NCI-H2196 treated with DMSO at 0.1 percent for 48 hours (cell line): ENCODE measurements around the gene NFATC4.

ENCODE experiments used
- DNase-seq: peaks from one replicate; lab custom pipeline; 2025; ENCODE audit not compliant: unreplicated experiment; lab: John Stamatoyannopoulos, UW

NFATC4 gene

DNA sequence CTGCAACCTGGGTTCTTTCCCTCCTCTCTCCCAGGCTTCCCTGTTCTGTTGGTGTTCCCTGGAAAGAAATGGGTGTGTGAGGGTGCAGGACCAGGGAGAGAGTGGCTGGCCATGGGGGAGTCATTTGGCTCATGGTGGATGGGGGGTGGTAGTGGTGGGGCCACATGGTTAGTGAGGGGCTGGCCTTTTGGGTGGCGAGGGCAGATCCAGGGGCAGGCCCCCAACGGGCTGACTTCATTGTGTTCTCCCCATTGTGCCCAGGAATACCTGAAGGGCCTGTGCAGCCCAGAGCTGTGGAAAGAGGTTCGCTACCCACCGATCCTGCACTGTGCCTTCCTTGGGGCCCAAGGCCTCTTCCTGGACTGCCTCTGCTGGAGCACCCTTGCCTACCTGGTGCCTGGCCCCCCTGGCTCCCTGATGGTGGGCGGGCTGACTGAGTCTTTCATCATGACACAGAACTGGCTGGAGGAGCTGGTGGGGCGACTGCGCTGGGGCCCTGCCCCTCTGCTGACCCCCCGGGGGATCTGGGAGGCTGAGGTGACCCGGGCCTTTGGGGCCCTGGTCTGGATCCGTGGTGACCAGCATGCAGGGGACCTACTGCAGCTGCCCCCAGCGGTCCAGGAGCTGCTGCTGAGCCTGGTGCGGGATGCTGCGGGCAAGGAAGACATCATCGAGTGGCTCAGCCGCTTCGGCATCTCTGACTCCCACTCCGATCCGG is 39.8 kb downstream of the NFATC4 start:
- DNase-seq, result no peak

DNA sequence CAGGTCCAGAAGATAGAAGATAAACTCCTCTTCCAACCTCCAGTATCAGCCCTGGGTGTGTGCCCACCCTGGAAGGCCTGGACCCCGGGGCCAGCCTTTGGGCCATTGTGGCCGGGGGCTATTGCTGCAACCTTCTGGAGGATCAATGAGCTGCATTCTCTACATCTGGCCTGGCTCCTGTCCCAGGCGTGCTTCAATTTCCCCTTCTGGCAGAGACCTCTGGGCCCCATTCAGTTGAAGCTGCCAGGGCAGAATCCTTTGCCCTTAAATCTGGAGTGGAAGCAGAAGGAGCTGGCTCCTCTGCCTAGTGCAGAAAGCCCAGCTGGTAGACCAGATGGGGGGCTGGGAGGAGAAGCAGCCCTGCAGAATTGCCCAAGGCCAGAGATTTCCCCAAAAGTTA is 40.8 kb downstream of the NFATC4 start:
- DNase-seq, result no peak

DNA sequence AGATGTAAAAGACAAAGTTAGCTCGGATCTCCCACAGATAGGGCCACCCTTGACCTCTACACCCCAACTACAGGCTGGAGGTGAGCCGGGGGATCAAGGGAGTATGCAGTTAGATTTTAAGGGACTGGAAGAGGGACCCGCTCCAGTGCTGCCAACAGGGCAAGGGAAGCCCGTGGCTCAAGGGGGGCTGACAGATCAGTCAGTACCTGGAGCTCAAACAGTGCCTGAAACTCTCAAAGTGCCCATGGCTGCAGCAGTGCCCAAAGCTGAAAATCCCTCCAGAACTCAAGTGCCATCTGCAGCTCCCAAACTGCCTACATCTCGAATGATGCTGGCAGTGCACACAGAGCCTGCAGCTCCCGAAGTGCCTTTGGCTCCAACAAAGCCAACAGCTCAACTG is 41.2 kb downstream of the NFATC4 start:
- no peak for DNase-seq

DNA sequence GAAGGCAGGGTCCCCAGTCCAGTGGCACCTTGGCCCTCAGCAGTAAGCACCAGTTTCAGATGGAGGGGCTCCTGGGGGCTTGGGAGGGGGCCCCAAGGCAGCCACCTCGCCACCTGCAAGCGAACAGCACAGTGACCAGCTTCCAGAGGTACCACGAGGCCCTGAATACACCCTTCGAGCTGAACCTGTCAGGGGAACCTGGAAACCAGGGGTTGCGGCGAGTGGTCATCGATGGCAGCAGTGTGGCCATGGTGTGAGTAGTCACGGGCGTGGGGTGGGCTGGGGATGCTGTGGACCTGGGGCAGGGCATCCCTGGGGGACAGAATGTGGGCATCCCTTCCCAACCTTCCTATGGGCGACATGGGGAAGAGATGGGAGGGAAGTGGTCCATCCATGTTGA is 42.0 kb downstream of the NFATC4 start:
- no peak for DNase-seq

DNA sequence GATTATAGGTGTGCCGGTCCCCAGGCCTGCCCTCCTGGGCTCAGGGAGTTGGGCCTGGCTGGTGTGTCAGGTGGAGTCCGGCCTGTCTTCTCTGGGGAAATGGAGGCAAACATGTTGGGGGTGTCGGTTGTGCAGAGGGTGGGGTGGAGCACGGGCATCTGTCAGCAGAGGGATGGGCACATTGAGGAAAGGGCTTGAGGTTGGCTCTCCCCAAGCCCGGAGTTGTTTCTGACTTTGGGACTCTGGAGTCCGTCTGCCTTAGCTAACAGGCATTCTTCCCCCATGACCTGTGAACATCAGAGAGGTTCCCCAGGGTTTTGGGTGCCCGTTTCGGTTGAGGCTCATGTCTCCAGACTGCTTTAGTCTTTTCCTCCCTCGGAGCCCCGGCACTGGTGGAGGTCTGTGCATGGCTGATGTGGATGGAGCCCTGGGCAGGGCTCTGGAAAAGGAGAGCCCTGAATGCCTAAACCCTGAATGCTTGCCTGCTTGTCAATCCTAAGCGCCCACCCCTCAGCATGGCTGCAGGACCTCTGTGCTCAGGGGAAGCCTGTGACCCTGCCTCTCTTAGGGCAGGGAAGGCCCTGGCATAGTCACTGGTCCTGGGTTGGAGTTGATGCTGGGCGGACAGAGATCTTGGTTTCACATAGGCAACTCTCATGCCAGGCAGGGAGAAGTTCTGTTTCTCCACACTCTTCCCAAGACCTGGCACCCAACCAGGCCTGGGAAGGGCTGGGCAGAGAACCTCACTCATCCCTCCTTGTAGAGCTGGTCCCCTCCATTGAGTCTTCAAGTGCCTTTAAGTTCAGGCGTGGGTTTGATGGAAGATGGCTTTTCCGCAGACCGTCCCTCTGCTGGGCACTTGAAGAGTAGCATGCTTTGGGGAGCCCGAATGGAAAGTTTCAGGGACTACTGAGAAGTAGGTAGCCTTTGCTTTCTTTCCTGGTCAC is 43.7 kb downstream of the NFATC4 start:
- no peak for DNase-seq

DNA sequence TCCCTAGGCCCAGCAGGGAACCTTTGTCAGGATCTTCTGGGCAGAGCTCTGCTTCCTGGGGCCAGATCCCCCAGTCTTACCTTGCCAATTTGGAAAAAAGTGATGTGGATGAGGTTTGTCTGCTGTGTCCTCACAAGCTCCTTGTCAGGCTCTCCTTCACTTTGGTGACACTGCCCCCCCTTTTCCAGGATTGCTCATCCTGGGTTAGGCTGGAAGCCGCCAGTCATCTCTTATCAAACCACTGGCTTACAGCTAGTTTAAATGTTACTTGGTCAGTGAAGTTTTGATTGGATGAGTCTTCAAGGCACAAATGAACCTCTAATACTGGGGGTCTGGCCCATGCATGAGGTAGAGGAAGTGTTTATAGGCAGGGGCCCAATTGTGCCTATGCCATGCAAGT is 46.1 kb downstream of the NFATC4 start:
- no peak for DNase-seq

DNA sequence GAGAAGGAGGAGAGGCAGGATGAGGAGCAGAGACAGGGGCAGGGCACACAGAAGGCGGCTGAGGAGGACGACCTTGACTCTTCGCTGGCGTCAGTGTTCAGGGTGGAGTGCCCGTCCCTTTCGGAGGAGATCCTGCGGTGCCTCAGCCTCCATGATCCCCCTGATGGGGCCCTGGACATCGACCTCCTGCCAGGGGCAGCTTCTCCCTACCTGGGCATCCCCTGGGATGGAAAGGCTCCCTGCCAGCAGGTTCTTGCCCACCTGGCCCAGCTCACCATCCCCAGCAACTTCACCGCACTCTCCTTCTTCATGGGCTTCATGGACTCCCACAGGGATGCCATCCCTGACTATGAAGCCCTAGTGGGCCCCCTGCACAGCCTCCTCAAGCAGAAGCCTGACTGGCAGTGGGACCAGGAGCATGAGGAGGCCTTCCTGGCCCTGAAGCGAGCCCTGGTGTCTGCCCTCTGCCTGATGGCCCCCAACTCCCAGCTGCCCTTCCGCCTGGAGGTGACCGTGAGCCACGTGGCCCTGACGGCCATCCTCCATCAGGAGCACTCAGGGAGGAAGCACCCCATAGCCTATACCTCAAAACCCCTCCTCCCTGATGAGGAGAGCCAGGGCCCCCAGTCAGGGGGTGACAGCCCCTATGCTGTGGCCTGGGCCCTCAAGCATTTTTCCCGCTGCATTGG is 46.9 kb downstream of the NFATC4 start:
- DNase-seq, result no peak

DNA sequence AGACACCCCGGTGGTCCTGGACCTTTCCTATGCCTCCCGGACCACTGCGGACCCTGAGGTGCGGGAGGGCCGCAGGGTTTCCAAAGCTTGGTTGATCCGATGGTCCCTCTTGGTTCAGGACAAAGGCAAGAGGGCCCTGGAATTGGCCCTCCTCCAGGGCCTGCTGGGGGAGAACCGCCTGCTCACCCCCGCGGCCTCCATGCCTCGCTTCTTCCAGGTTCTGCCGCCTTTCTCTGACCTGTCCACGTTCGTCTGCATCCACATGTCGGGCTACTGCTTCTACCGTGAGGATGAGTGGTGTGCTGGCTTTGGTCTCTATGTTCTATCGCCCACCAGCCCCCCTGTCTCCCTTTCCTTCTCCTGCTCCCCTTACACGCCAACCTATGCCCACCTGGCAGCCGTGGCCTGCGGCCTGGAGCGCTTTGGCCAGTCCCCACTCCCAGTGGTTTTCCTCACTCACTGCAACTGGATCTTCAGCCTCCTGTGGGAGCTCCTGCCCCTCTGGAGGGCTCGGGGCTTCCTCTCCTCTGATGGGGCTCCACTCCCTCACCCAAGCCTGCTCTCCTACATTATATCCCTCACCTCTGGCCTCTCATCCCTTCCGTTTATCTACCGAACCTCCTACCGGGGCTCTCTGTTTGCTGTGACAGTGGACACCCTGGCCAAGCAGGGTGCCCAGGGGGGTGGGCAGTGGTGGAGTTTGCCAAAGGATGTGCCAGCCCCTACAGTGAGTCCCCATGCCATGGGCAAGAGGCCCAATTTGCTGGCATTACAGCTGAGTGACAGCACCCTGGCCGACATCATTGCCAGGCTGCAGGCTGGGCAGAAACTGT is 47.7 kb downstream of the NFATC4 start:
- DNase-seq, result no peak

DNA sequence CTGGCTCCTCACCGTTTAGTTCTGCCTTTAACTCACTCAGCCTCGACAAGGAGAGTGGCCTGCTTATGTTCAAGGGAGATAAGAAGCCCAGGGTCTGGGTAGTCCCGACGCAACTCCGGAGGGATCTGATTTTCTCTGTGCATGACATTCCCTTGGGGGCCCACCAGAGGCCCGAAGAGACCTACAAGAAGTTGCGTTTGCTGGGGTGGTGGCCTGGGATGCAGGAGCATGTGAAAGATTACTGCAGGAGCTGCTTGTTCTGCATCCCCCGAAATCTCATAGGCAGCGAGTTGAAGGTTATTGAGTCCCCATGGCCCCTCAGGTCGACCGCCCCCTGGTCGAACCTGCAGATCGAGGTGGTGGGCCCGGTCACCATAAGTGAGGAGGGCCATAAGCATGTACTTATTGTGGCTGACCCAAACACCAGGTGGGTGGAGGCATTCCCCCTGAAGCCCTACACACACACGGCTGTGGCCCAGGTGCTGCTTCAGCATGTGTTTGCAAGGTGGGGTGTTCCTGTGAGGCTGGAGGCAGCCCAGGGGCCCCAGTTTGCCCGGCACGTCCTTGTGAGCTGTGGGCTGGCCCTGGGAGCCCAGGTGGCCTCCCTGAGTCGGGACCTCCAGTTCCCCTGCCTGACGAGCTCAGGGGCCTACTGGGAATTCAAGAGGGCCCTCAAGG is 48.4 kb downstream of the NFATC4 start:
- DNase-seq, result no peak

DNA sequence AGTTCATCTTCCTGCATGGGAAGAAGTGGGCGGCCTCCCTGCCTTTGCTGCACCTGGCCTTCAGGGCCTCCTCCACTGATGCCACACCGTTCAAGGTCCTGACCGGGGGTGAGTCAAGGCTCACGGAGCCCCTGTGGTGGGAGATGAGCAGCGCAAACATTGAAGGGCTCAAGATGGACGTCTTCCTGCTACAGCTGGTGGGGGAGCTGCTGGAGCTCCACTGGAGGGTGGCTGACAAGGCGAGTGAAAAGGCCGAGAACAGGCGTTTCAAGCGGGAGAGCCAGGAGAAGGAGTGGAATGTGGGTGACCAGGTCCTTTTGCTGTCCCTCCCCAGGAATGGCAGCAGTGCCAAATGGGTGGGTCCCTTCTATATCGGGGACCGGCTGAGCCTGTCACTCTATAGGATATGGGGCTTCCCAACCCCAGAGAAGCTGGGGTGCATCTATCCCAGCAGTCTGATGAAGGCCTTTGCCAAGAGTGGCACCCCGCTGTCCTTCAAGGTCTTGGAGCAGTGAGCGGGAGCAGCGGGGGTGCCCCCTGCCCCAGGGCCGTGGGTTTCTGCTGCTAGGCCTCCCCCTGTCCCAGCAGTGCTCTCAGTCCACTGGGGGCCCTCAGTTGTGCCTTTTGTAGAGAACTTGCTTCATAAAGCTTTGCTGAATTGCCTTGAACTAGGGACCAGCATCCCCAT is 49.1 kb downstream of the NFATC4 start:
- no peak for DNase-seq

DNA sequence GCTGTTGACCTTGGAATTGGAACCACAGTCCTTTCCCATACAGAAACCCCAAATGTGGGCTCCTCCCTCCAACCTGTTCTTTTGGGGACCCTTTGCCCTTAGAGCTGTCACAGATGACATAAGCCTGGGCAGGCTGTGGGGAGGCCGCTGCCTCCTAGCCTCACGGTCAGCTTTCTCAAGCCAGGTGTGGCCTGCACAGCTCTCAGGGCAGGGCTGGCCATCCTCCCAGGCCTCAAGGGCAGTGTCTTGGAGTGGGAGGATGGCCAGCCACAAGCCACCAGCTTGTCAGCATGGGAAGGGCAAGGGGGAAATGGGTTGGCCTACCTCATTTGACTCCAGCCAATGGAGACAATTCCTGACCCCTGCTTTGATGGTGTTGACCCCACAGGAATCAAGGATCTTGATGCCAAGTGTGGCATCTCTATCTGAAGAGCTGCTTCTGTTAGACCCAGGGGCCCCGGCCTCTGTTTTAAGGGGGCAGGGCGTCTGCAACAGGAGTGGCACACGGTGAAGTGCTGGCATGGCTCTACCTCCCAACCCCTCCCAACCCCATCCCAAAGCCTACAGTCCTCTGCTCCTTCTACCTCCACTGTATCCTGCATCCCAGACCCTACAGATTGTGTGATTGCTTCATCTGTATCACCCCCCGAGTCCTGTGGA is 50.0 kb downstream of the NFATC4 start:
- DNase-seq, result no peak

DNA sequence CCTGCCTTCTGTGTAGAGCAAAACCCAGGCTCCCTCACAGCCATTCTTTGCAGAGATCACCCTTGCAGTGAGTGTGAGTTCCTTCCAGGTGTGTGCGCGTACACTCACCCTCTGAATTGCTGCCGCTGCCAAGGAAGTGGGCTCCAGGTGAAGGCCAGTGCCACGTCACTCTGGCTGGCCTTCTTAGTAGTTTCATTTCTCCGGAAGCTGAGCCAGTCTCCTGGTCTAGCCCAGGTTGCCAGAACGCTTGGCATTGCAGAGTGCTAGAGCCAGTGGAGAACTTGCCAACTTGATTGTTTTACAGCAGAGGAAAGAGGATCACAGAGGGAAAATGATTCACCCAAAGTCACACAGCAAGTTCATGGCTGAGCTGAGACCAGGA is 50.5 kb downstream of the NFATC4 start:
- no peak for DNase-seq

DNA sequence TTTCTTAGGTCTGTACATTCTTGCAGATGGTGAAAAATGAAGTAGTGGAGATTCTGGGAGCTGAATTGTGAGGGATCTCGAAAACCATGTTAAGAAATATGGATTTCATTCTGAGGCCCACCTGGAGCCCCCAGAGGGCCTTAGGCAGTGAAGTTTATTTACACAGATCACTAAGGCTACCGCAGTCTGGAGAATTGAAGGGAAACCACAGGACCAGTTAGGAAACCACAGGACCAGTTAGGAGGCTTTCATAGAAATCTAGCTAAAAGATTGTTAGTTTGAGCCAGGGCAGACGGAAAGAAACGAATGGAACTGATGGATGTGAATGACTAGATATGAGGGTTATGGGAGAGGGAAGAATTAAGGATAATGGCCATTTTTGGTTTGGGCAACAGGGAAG is 54.3 kb downstream of the NFATC4 start:
- DNase-seq, result no peak

DNA sequence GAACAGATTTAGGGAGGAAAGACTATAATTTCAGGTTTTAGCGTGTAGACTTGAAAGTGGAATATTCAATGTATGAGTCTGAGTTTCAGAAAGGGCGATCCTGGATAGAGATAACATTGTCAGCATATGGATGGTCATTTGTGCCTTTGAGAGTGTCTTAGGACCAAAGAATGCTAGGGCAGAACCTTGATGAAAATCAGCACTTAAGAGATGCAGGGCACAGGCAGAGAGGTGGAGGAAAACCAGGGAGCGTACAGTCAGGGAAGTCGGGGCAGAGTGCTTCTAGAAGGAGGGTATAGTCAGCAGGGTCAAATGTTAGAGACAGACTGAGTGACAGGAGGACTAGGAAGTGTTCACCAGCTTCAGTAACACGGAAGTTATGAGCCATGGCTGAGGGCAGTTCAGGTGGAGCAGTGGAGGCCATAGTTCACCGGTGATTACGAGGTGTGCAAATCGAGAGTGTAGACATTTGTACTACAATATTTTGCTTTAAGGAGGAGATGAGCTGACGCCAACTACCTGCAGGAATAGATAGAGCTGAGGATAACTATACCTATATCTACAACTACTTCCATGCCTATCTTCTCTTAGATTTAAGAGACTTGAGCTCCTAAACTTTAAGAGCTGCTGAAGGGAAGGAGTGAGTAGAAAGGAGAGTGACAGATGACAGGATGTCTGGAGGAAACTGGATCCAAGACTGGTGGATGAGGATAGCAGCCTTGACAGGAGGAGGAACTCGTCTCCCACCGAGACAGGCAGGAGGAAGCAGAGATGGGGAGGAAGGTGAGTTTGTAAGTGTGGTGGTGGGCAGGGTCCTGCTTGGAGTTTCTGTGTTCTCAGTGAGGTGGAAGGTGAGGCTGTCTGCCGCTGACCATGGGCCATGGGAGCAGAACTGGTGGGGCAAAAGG is 55.0 kb downstream of the NFATC4 start:
- DNase-seq, result no peak

DNA sequence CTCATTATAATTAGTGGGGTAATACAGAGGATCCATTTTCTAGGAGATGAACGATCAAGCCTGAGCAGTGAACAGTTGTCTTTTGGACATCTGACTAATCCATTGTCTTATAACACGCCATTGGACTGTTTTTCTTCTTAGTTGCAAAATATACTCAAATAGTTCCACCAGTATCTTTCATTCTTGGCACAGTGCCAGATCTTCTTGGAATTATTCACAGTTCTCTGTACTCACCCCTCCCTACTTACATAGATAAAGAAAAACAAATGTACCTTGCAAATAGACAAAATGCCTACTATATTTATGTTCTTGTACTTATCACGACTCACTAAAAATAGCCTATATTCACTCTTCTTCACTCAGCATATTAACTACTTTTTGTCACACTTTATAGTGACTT is 57.7 kb downstream of the NFATC4 start:
- no peak for DNase-seq

DNA sequence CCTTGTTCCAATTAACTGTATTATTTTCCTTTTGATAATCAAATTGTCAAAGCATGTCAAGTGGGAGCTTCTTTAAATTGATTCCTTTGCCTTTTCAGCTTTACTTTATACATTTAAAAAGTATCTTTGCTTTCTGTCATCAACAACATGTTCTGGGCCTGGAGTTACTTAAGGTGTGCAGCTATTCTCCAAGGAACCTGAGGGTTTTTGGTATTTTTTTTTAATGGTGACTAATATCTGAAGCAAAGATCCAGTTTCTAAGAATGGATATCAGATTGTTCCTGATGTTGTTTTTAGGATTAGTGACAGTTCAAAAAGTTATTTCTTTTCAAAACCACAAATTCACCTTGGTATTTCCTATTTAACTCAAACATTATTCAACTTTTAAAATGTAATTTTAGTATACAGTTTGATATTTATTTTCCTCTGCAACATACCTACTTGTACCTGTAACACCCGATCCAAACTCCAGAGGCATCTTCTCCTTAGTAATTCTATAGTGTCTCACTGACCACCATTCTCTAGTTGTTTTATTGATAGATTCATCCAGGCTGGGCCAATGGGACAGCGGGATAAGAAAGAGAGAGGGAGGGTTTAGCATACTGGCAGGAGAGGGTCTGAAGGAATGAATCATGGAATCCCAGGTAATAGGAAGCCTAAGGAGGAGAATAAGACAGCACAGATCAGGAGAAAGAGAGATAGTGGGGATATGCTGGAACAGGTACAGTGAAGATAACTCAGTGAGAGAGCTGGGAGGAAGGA is 58.3 kb downstream of the NFATC4 start:
- DNase-seq, result no peak

DNA sequence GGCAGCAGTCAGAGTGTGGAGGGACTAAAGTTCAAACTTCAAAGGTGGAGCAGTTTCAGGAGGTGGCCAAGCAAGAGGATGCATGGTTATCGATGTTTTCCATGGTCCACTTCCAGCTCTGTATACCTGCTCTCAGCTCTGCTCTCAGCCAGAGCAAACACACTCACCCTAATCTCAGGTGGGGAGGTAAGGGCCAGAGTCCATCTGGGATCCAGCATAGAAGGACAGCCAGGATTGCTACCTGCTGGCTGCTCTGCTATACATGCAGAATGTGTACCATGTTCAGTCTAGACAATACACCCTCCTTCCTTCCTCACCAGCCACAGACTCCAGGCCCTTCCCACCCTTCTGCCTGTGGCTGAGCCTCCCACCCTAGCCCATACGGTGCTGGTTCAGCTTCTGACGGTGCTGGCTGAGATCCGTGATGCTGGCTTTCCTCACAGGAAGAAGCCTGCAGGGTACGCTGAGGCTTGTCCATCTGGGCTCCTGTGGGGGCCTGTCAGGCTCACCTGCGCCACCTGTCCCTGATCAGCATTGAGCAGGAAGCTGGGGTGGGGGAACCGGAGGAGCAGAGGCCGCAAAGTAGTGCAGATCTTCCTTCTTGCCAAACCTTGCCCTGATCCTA is 59.0 kb downstream of the NFATC4 start:
- DNase-seq, result no peak
